Midbrain (tissue), 1 donor: ENCODE measurements around the gene HDLBP.
"Not testable (repeated sequence)": the region's sequence is repeated elsewhere in the genome, so short reads cannot be mapped to it uniquely, and the experiment has no call there.

Source experiments
- DNase-seq: peaks from one replicate; lab custom pipeline; 2025; lab: John Stamatoyannopoulos, UW

The HDLBP gene

DNA sequence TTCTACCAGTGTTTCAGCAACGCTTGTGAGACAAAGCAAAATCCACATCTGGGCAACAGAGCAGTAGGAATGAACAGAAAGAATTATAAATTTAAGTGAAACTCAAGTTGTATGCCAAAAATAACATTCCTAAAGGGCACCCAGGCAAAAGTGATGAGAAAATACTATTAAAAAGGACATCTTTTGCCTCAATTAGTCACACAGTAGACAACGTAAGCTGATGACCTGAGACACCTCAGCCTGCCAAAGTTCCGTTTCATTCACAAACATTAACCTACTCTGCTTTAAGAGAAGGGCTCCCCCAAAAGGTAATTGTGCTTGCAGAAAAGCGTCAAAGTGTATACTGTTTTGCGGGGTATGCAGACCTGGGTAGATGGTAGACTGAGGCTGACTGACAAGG is 7.2 kb downstream of the HDLBP start:
- DNase-seq, result no peak

DNA sequence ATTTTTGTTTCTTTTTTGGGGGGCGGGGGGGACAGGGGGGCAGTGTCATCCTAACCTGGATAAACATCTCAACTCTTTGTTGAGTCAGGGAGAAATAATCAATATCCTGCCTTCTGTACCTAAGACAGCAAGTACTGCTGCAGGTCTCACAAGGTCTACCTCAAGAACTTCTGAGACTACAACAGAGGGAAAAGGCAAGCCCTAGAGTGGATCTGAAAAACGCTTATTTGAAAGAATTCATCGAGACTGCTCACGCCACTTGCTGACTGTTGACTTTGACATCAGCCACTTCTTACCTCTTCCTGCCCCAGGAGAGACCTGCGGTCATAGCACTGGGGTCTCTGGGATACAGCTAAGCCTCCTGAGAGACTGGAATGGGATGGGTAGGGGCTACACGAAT is 8.4 kb downstream of the HDLBP start:
- no peak for DNase-seq

DNA sequence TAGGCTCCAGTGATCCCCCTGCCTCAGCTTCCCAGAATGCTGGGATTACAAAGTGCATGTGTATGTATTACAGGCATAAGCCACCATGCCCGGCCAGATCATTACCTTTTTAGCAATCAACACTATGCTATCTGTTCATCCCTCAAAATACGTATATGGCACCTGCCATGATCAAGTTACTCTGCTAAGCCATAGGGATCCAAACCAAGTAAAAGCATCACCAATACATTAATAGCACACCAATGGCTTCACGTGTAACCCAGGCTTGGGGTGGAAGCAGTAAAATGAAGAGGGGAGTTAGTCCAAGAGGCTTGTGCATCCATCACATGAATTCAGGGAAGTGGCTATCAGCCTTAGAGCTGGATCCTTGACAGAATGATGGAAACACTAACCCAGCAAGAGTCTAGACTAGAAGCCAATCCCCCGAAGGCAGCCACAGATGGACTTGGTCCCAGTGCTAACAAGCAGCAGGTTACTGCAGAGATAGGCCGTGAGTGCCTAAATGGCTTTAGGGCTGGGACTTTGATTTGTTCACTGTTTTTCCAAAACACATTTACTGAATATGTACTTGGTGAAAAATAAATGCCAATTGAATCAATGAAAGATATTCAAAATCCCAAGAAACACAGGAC is 11.3 kb downstream of the HDLBP start:
- no peak for DNase-seq

DNA sequence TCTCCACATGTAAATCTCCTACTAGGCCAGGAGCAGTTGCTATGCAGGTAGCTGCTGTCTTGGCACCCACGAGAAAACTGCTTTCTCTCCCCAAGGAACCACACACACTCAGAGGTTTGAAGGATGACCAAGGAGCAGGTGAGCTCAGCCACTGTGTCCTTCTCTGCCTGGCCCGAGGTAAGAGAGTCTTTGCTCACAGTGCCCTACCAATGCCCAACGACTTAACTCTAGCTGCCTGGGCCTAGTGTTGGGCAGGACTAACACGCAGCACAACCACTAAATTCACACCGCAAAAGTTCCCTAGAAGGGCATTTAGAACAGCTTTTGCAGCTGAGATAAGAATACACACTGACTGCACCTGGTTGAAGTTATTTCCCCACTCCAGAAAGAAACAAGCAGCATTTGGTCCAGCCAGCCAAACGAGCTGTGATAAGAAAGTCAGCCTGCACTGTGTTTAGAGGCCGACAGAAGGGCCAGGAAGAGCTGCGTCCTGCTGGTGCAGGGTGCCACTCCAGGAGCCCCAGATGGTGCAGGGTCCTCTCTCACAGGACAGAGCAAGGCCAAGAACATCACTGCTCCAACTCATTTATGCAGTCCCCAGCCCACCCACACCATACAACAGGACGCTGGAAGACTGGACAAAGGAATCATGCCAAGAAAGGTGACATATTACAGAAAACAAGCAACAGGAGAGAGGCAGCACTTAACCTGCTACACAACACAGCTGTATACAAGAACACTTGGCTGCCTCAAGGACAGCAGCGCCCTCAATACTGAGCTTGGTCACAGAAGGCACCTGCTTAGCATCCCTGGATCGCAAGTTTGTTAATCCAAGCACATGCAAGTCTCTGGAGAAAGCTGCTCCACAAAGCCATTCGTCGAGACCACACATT is 12.5 kb downstream of the HDLBP start:
- DNase-seq, result no peak

DNA sequence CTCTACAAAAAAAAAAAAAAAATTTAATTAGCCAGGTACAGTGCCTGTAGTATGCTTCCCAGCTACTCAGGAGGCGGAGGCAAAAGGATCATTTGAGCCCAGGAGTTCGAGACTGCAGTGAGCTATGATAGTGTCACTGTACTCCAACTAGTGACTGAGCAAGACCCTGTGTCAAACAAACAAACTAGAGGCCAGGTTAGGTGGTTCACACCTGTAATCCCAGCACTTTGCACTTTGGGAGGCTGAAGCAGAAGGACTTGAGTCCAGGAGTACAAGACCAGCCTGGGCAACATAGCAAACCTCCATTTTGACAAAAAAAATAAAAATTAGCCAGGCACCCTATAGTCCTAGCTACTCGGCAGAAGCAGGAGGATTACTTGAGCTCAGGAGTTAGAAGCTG is 13.4 kb downstream of the HDLBP start:
- no peak for DNase-seq

DNA sequence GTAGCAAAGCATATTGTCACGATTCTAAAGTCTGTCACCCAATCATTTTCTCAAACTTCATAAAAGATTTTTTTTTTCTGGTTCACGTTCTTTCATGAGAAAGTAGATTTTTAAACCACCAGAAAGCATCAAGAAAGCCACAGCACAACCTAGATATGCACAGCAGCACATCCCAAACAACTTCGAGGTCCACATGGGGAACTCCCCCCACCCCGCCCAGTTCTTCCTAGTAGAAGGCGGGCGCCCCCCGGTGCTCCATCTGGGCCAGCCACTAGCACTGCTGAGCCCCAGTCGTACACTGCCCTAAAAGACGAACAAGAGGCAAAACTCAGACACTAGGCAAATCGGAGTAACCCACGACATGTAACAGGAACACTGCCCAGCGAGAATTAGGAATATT is 15.5 kb downstream of the HDLBP start:
- DNase-seq, result no peak

DNA sequence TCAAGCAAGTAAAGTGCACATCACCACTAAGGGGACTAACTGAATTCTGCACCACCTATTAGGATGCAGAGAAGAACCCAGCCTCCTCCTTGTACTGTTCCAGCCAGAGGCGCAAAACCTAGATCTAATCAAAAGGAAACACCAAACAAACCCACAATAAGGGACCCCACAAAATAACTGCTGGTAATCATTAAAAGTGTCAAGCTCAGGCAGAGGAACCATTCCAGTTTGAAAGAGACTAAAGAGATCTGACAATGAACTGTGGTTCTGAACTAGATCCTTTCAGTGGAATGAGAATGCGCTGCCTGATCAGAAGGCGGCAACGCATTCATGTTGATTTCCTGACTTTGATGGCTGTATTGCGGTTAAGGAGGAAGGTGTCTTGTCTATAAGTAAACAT is 16.8 kb downstream of the HDLBP start:
- no peak for DNase-seq

DNA sequence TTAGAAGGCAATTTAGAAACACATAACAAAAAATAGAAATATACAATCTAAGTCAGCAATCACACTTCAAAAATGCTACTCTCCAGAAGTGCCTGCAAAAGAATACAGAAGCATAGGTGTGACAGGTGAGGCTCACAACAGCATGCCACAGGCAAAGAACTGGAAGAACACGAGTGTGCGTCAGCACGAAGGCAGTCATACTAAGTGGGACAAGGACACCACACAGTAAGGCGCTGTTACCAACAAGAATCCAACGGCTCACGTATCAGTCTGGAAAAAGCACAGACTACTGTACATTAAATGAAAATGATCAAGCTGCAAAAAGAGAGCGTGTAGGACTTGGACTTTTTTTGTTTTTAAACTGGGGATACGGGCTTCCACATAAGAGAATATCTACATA is 18.7 kb downstream of the HDLBP start:
- no peak for DNase-seq

DNA sequence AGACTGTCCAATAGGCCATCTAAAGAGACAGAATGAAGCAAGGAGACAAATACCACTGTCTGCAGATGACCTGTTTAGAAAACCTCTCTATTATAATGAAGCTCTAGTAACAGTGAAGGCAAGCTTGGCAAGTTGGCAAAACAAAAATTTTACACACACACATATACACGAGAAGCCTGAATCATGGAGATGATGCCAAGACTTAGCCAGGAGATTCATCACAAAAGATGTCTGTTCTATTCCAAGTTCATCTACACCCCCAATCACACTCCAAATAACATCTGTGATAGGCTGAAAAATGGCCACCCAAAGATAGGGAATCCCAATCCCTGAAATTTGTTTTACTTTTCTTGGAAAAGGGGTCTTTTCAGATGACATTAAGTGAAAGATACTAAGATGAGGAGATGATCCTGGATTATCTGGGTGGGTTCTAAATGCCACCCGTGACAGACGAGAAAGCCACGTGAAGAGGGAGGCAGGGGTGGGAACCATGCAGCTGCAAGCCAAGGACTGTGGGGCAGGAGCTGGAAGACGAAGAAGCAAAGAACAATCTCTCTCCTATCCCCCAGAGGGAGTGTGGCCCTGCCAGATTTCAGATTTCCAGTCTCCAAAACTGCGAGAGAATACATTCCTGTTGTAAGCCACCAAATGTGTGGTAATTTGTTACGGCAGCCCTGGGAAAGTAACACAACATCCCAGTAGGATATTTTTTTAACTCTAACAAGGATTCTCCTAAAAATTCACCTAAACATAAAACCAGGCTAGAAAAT is 20.0 kb downstream of the HDLBP start:
- no peak for DNase-seq

DNA sequence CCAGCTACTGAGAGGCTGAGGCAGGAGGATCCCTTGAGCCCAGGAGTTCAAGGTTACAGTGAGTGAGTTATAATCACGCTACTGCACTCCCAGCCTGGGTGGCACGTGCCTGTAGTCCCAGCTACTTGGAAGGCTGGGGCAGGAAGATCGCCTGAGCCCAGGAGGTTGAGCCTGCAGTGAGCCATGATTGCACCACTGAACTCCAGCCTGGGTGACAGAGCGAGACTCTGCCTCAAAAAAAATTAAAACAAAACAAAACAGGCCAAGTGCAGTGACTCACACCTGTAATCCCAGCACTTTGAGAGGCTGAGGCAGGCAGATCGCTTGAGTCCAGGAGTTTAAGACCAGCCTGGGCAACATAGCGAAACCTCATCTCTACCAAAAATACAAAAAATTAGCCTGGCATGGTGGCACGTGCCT is 22.1 kb downstream of the HDLBP start:
- DNase-seq, result not testable (repeated sequence)

DNA sequence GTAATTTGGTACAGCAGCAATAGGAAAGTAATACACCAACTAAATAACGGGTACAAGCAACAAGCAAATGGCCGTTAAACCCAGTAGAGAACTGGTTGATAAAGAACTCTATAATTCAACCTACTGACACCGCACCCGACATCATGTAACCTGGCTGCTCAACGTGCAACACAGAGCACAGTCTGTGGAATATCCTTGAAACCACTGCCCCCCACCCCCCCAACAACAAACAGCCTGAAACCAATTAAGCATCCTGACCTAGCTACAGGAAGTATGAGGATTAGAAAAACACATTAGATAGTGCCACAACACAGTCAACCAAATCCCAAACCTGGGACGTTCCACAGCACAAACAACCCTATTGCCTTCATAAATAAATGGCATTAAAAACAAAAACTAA is 23.5 kb downstream of the HDLBP start:
- DNase-seq, result no peak

DNA sequence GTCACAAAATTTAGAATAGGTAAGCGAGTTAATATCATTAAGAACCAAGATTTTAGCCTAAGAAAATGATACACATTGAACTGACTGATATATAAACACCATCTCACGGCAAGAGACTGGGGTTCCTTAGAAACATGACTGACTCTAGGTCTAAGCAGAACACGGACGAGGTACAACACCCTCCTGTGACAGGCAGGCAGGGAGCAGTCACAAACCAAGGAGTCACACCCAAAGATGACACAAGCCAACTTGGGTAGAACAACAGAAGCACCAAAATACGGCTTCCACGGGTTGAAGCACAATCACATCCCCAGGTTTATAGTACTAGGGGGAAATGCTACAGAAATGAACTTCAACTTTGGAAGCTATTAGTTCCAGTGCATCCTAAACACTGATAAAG is 24.3 kb downstream of the HDLBP start:
- no peak for DNase-seq

DNA sequence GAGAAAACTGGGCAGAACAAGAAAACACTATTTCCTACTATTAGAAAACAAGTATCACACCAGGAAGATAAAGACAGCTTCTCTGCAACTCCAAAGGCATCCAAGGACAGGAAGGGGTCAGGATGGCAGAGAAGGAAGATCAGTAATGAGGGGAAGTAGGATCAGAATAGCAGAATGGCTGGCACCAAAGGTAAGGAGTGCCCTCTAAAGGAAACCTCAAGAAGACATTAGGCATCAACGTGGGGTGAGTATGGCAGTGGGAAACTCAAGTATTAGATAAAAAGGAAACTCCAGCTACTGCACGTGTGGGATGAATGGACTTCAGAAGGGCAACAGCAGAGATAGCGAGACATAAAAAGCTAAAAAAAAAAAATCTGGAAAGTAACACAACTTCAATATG is 25.9 kb downstream of the HDLBP start:
- DNase-seq, result no peak

DNA sequence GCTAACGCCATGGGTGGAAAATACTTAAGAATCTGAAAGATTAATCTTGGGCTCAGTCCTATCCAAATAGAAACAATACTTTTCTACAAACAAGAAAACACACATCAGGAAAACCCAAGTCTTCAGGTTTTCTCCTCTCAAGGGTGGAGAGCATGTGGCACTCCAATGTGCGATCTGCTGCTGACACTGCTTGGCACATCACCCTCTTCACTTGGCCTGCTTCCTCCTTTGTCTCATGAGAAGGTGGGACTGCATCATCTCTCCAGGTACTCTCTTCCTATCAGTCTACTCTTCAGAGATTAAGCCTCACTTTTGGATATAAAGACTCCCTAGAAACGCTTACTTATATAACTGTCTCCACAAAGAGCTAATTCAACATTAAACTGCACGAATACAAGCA is 26.4 kb downstream of the HDLBP start:
- DNase-seq, result no peak

DNA sequence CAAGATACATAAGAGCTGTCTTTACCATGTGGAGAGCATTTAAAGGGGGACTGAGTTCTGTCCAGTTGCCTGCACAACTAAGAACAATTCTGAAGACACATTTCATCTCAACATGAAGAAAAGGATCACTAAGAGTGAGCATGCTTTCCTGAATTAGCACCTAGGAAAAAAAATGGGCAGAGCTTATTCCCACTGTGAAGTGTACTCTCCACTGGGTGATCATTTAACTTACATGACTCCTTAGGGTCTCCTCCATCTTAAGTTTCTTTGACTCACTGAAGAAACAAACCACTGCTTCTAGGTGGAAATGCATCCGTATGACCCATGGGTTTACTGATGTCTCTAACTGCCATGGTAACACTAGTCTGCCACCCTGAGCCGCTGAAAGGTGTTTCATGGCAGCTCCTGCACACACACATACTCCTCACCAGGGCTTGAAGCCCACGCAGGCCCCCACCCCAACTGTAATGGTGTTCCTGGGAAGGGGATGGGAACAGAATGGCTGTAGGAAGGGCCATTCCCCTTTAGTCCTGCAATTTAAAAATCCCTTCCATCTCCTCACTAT is 27.1 kb downstream of the HDLBP start:
- DNase-seq, result no peak

DNA sequence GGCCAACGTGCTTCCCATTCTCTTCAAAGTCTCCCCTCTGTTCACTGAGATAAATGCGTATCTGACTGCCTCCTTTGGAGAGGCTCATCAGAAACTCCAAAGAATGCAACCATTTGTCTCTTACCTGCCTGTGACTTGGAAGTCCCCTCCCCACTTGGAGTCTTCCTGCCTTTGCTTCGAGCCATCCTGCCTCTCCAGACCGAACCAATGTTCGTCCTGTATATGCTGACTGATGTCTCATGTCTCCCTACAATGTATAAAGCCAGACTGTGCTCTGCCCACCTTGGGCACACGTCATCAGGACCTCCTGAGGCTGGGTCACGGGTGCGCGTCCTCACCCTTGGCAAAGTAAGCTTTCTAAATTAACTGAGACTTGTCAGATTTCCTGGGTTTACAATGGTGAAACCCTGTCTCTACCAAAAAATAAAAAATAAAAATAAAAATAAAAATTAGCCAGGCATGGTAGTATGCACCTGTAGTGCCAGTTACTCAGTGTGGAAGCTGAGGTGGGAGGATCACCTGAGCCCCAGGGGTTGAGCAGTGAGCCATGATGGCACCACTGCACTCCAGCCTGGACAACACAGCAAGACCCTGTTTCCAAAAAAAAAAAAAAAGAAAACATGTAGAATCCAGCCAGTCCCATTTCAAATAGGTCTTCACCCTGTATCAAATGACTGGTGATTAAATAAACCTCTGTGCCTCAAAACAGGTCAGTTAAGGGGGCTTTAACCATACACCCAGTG is 29.0 kb downstream of the HDLBP start:
- DNase-seq, result no peak

DNA sequence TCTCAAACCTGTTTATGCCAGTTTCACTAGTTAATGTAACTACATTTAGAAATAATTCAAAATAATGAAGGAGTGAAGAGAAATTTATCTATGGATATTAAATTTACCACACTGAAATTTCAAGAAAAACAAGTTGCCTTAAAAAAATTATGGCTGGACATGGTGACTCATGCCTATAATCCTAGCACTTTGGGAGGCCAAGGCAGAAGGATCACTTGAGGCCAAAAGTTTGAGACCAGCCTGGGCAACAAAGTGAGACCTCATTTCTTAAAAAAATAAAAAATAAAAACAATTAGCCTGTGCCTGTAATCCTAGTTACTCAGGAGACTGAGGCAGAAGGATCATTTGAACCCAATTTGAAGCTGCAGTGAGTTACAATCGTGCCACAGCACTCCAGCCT is 29.9 kb downstream of the HDLBP start:
- no peak for DNase-seq

DNA sequence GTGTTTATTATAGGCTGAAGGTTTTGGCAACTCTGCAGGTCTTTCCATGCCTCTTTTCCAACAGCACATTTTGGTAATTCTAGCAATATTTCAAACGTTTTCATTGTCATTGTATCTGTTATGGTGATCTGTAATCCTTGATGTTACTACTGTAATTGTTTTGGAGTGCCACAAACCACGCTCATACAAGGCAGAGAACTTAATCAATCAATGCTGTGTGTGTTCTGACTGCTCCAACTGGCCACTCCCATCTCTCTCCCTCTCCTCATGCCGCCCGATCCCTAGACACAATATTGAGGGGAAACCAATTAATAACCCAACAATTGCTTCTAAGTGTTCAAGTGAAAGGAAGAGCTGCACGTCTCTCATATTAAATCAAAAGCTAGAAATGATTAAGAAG is 32.9 kb downstream of the HDLBP start:
- DNase-seq, result no peak

DNA sequence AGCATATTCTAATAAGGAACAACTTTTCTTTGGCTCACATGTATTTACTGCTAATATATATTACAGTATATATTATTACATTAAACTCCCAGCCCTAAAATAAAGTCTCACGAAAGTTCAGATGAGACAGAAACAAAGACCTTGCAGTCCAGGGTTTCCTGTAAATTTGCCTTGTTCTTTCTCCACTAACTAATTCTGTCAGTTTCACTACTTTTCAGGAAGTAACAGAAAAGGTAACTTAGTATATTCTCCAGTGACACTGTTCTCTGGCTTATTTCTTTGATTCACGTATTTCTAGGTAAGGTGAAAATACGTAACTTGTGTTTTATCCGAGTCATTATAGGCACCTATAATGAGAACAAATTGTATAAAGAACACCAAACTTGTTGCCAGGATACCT is 35.2 kb downstream of the HDLBP start:
- DNase-seq, result no peak

DNA sequence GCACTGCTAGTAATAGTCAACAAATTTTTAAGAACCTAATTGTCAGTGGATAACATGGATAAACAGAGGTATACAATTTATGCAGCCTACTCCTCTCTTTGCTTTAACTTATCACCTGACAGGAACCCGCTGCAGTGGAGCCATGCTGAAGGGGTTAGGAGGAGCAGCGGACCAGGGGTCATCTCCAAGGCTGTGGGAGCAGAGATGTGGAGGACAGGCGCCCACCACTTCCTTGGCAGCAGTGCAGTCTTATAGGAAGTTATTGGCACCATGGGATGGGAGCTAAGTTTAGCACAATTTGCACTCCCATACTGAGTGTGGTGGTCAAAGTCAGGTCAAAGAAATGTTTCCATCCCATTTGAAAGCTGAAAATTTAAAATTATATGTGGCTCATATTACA is 35.6 kb downstream of the HDLBP start:
- DNase-seq, result no peak

DNA sequence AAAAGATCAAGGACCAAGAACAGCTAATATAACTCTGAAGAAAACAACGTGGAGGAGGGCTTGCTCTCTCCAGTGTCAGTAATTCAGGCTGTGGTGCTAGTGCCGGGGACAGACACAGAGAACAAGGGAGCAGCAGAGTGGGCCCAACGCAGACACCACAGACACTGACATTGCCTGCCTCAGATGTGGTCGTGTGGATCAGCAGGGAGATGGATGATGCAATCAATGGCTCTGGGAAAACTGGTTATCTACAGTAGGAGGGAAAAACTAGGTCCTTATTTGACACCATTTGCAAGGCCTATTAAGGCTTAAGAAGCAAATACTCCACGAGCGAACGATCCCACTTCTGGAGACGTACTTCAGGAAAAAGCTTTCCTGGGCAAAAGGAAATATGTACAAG is 36.1 kb downstream of the HDLBP start:
- no peak for DNase-seq

DNA sequence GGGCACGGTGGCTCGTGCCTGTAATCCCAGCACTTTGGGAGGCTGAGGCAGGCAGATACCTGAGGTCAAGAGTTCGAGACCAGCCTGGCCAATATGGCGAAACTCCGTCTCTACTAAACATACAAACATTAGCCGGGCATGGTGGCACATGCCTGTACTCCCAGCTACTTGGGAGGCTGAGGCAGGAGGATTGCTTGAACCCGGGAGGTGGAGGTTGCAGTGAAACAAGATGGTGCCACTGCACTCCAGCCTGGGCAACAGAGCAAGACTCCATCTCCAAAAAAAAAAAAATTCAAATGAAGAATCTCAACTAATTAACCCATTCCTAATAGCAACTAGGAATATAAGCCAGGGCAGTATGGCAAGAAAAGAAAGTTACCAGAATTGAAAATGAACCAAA is 37.2 kb downstream of the HDLBP start:
- DNase-seq, result not testable (repeated sequence)
